Osteocyte (in vitro differentiated cells): Measurements from ENCODE around the gene TMEM181. TPM values are rescaled to one million over a fixed set of nuclear protein-coding genes. Genes with fewer than 3 reads are reported as not detected.

Source experiments
- DNase-seq: peaks from one replicate; pipeline ENCODE4 v3.0.0; 2021; ENCODE audit warnings: mixed read lengths; ENCODE audit not compliant: unreplicated experiment; ENCODE audit errors: extremely low spot score
- H3K27ac Mint-ChIP-seq: one replicate; pipeline ENCODE4 v1.8.0; 2021; ENCODE audit warnings: mild to moderate bottlenecking, mixed read lengths; ENCODE audit not compliant: unreplicated experiment
- H3K27me3 Mint-ChIP-seq: one replicate; pipeline ENCODE4 v1.8.0; 2021; ENCODE audit warnings: mixed read lengths; ENCODE audit not compliant: unreplicated experiment
- H3K36me3 Mint-ChIP-seq: one replicate; pipeline ENCODE4 v1.8.0; 2021; ENCODE audit warnings: mixed read lengths; ENCODE audit not compliant: unreplicated experiment
- H3K4me1 Mint-ChIP-seq: one replicate; pipeline ENCODE4 v1.8.0; 2021; ENCODE audit warnings: mixed read lengths; ENCODE audit not compliant: unreplicated experiment
- H3K4me3 Mint-ChIP-seq: one replicate; pipeline ENCODE4 v1.8.0; 2021; ENCODE audit warnings: mild to moderate bottlenecking, moderate library complexity, mixed read lengths; ENCODE audit not compliant: unreplicated experiment
- H3K9me3 Mint-ChIP-seq: one replicate; pipeline ENCODE4 v1.8.0; 2021; ENCODE audit warnings: mixed read lengths; ENCODE audit not compliant: unreplicated experiment
- total RNA-seq: library from RNA; stranded (reverse); gene quantifications from 2 replicates; pipeline ENCODE4 v1.2.1, GENCODE V29; 2021
- TF ChIP-seq, protein P1 (sequence below): fragments of 200-600 bp; sonication (generic); IDR thresholded peaks from 2 replicates; pipeline ENCODE4 v1.5.0; 2021; ENCODE audit warnings: antibody characterized with exemption, mild to moderate bottlenecking, moderate library complexity

TMEM181 gene
- total RNA-seq, 1 donor from 2014 or later: 33.5 TPM

DNA sequence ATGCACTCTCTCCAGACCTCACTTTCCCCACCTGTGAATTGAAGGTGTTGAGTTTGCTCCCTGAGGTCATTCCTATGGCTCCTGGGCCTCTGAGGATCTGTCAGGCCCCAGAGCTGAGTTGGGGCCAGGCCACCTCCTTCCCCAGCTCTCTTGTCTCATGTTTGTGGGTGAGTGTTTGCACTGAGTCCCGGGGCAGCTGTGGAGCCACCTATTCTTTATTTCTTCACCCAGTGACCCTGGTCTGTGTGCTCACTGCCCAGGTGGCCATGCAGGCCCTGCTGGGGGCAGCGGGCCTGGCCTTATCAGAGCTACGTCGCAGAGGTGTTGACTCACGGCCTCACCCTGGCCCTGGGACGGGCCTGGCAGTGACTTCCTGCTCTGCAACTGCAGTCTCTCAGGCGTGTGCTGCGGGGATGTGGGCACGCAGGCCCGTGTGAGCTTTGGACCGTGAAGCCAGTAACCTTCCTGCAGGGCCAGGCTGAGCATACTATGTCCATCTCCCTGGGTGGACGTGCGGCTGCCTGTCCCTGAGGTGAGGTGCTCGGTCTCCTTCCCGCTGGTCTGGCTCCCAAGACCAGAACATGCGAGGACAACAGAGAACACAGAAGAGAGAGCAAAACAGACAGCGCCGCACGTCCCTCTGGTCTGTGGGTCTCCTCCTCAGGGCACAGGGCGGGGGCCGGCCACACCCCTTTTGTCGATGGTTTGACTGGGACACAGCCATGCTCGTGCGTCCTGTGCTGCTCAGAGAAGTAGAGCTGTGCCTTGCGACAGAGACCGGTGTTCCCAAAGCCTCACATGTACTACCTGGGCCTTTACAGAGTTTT is 12.1 kb downstream of the TMEM181 start:
- Mint-ChIP-seq H3K4me1 (peaks cover 21% of the 10 kb centered on the region), H3K4me3 (no peak overlapping the region), H3K9me3 (peaks cover 2% of the 10 kb centered on the region), H3K36me3 (peaks cover 14% of the 10 kb centered on the region), H3K27me3 (no peaks in the 10 kb centered on the region), H3K27ac (no peak overlapping the region)
- no peak for DNase-seq
- TF ChIP-seq, protein P1, sequence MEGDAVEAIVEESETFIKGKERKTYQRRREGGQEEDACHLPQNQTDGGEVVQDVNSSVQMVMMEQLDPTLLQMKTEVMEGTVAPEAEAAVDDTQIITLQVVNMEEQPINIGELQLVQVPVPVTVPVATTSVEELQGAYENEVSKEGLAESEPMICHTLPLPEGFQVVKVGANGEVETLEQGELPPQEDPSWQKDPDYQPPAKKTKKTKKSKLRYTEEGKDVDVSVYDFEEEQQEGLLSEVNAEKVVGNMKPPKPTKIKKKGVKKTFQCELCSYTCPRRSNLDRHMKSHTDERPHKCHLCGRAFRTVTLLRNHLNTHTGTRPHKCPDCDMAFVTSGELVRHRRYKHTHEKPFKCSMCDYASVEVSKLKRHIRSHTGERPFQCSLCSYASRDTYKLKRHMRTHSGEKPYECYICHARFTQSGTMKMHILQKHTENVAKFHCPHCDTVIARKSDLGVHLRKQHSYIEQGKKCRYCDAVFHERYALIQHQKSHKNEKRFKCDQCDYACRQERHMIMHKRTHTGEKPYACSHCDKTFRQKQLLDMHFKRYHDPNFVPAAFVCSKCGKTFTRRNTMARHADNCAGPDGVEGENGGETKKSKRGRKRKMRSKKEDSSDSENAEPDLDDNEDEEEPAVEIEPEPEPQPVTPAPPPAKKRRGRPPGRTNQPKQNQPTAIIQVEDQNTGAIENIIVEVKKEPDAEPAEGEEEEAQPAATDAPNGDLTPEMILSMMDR: no peak

DNA sequence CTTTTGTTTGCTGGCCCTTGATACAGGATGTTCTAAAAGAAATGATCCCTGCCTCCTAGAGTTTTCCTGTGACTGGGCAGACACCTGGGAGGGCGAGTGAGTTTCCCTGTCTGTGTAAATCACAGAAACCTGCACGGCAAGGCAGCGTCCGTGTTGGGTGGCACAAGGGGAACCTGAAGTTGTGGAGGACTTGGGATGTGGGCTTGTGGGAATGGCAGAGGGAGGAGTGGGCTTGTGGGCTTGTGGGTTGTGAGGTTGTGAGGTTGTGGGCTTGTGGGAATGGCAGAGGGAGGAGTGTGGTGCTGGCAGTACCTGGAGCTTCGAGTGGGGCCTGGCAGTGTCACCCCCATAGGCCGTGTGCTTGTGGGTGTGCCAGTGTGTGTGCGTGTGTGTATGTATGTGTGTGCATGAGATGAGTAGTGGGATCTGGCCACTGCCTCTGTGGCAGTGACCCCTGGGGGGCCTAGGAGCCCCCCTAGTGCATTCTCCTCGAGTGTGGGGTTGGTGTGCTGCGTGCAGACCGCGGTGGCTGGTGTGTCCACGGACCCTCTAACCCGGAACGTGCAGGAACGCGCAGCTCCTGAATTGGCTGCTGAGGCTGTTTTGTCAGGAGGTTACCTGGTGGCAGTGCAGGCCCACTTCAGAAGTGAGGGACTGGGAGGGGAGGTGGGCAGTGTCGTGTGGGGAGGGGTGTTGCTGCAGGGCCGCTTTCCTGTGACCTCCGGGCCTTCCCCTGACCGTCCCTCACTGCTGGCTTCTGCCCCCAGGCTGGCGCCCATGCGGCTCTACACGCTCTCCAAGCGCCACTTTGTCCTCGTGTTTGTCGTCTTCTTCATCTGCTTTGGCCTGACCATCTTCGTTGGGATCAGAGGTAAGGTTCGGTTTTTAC is 13.0 kb downstream of the TMEM181 start:
- Mint-ChIP-seq H3K36me3 (peaks cover 19% of the 10 kb centered on the region), H3K4me3 (no peak overlapping the region), H3K27ac (no peak overlapping the region), H3K9me3 (peaks cover 7% of the 10 kb centered on the region), H3K27me3 (no peaks in the 10 kb centered on the region), H3K4me1 (peaks cover 12% of the 10 kb centered on the region)
- TF ChIP-seq, protein P1: no peak
- no peak for DNase-seq

DNA sequence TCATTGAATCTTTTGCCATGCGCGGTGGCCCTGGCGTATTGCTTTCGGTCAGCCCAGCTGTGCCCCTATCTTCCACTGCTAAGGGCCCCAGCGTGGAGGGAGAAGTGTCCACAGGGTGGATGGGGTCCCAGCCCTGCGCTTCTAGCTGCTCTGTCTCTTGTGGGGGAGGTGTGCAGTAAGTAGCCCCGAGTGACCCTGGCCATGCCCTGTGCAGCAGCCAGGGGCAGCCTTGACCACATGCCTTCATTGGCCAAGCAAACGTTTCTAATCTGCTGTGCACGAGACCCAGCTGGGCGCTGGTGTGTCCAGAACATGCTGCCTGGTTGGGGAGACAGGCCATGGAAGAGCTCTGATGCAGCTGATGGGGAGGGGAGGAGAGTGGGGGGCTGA is 13.6 kb downstream of the TMEM181 start:
- H3K36me3 Mint-ChIP-seq: peaks cover 19% of the 10 kb centered on the region

DNA sequence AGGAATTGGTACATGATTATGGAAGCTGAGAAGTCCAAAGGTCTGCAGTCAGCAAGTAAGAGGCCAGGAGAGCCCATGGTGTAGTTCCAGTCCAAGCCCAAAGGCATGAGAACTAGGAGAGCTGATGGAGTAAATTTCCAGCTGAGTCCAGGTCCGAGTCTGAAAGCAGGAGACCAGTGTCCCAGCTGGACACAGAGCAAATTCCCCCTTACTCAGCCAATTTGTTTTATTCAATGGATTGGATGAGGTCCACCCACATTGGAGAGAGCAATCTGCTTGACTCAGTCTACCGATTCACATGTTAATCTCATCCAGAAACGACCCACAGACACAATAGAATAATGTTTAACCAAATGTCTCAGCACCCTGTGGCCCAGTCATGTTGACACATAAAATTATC is 14.9 kb downstream of the TMEM181 start:
- Mint-ChIP-seq H3K9me3 (peaks cover 7% of the 10 kb centered on the region), H3K36me3 (peaks cover 19% of the 10 kb centered on the region), H3K27ac (no peak overlapping the region)

More for the DNA sequence above, 13.6 kb downstream of the TMEM181 start:
- H3K9me3 Mint-ChIP-seq: peaks cover 7% of the 10 kb centered on the region
- no peaks in the 10 kb centered on the region for H3K27me3 Mint-ChIP-seq
- H3K4me1 Mint-ChIP-seq: peaks cover 6% of the 10 kb centered on the region
- no peak for DNase-seq
- TF ChIP-seq, protein P1: no peak
- H3K4me3 Mint-ChIP-seq: no peak overlapping the region
- no peak overlapping the region for H3K27ac Mint-ChIP-seq

More for the DNA sequence above, 14.9 kb downstream of the TMEM181 start:
- no peak overlapping the region for H3K4me3 Mint-ChIP-seq
- H3K27me3 Mint-ChIP-seq: no peaks in the 10 kb centered on the region
- TF ChIP-seq, protein P1: no peak
- H3K4me1 Mint-ChIP-seq: peaks cover 1% of the 10 kb centered on the region
- DNase-seq: no peak
